IMR-90 (cell line): ENCODE data around the gene VWA7. TPM values are rescaled to one million over a fixed set of nuclear protein-coding genes. Genes with fewer than 3 reads are reported as not detected.
A peak's percentile ranks its signal among the peaks of the same experiment; 100 is the strongest.

ENCODE experiments used
- ATAC-seq: fragments of 200-7000 bp; cut with Tn5 transposase; 2 replicates; pipeline ENCODE4 v1.9.1; 2020; ENCODE audit warnings: low read depth, mild to moderate bottlenecking, moderate library complexity
- BruUV-seq: library from RNA; stranded (reverse); fragments of 400-500 nt; replicated peaks from 2 replicates; lab custom pipeline; 2021; lab: Mats Ljungman, UMichigan
- CTCF ChIA-PET: fragments of 300-600 bp; formaldehyde crosslinking; extraction: SDS; loops from one replicate; lab custom pipeline; 2021; ENCODE audit warnings: antibody characterized with exemption; lab: Yijun Ruan, JAX
- POLR2A ChIA-PET: fragments of 300-600 bp; sonication (Branson Sonifier 250); formaldehyde crosslinking; loops from one replicate; lab custom pipeline; 2022; ENCODE audit warnings: antibody characterized with exemption; ENCODE audit not compliant: unreplicated experiment; lab: Charles Lee
- DNase-seq: peaks from one replicate; pipeline ENCODE4 v3.0.0; 2013
- H2AFZ ChIP-seq: replicated peaks from 2 replicates; pipeline ENCODE3; 2013; ENCODE audit warnings: low read length, mild to moderate bottlenecking; ENCODE audit not compliant: poor library complexity
- H2AK5ac ChIP-seq: 2 replicates; pipeline ENCODE4 v1.6.1; 2013; ENCODE audit warnings: low read depth, low read length, inconsistent platforms
- H2AK9ac ChIP-seq: replicated peaks from 2 replicates; pipeline ENCODE3; 2013; ENCODE audit warnings: mild to moderate bottlenecking, low read depth, low read length, moderate library complexity; ENCODE audit not compliant: poor library complexity
- H2BK120ac ChIP-seq: 2 replicates; pipeline ENCODE4 v1.6.1; 2013; ENCODE audit warnings: low read depth, low read length, inconsistent platforms
- H2BK15ac ChIP-seq: 3 replicates; pipeline ENCODE4 v1.6.1; 2013; ENCODE audit warnings: low read depth, low read length, inconsistent platforms
- H2BK20ac ChIP-seq: 2 replicates; pipeline ENCODE4 v1.6.1; 2013; ENCODE audit warnings: low read depth, mild to moderate bottlenecking, inconsistent platforms, low read length, moderate library complexity
- H2BK5ac ChIP-seq: 2 replicates; pipeline ENCODE4 v1.6.1; 2013; ENCODE audit warnings: mild to moderate bottlenecking, low read depth, low read length, inconsistent platforms; ENCODE audit not compliant: poor library complexity, severe bottlenecking
- H3K14ac ChIP-seq: replicated peaks from 2 replicates; pipeline ENCODE4 v1.6.1; 2013; ENCODE audit warnings: low read depth, low read length, inconsistent platforms
- H3K18ac ChIP-seq: 2 replicates; pipeline ENCODE4 v1.6.1; 2013; ENCODE audit warnings: low read depth, low read length, control low read depth
- H3K23ac ChIP-seq: 2 replicates; pipeline ENCODE4 v1.6.1; 2013; ENCODE audit warnings: low read depth, low read length, inconsistent platforms
- H3K27ac ChIP-seq: 2 replicates; pipeline ENCODE4 v1.5.1; 2013; ENCODE audit warnings: mild to moderate bottlenecking, control low read depth, low read length; ENCODE audit not compliant: insufficient read depth
- H3K27me3 ChIP-seq: 2 replicates; pipeline ENCODE4 v1.6.1; 2013; ENCODE audit warnings: low read length; ENCODE audit not compliant: control insufficient read depth, insufficient read depth
- H3K36me3 ChIP-seq: 2 replicates; pipeline ENCODE4 v1.6.1; 2013; ENCODE audit warnings: low read length, mixed read lengths; ENCODE audit not compliant: control insufficient read depth, insufficient read depth
- H3K4ac ChIP-seq: 2 replicates; pipeline ENCODE4 v1.6.1; 2013; ENCODE audit warnings: low read depth, low read length, inconsistent platforms
- H3K4me1 ChIP-seq: 2 replicates; pipeline ENCODE4 v1.6.1; 2013; ENCODE audit warnings: low read length, mixed read lengths; ENCODE audit not compliant: control insufficient read depth, insufficient read depth
- H3K4me2 ChIP-seq: 2 replicates; pipeline ENCODE4 v1.6.1; 2013; ENCODE audit warnings: low read depth, mild to moderate bottlenecking, control low read depth, low read length, moderate library complexity
- H3K4me3 ChIP-seq: 2 replicates; pipeline ENCODE4 v1.5.1; 2013; ENCODE audit warnings: low read depth, mild to moderate bottlenecking, control low read depth, low read length, moderate library complexity; ENCODE audit not compliant: insufficient read depth
- H3K56ac ChIP-seq: 2 replicates; pipeline ENCODE4 v1.6.1; 2013; ENCODE audit warnings: low read length, inconsistent platforms; ENCODE audit not compliant: insufficient read depth; ENCODE audit errors: extremely low read depth
- H3K79me1 ChIP-seq, 2 experiments: 2 replicates each; pipeline ENCODE4 v1.6.1; 2013; ENCODE audit warnings: low read length in 2 of 2, inconsistent platforms in 1 of 2, low read depth in 1 of 2
- H3K9ac ChIP-seq: 2 replicates; pipeline ENCODE4 v1.6.1; 2013; ENCODE audit warnings: low read depth, low read length, control low read depth
- H3K9me1 ChIP-seq: 2 replicates; pipeline ENCODE4 v1.6.1; 2013; ENCODE audit warnings: low read length, inconsistent platforms; ENCODE audit not compliant: insufficient read depth
- H3K9me3 ChIP-seq: 2 replicates; pipeline ENCODE4 v1.6.1; 2013; ENCODE audit warnings: low read length; ENCODE audit not compliant: control insufficient read depth, insufficient read depth
- H4K20me1 ChIP-seq: 2 replicates; pipeline ENCODE4 v1.6.1; 2013; ENCODE audit warnings: low read length, inconsistent platforms; ENCODE audit not compliant: insufficient read depth
- H4K5ac ChIP-seq: 2 replicates; pipeline ENCODE4 v1.6.1; 2013; ENCODE audit warnings: mild to moderate bottlenecking, low read depth, low read length, control low read depth
- H4K8ac ChIP-seq, 2 experiments: 2 replicates each; pipeline ENCODE4 v1.6.1; 2013; ENCODE audit warnings: low read depth in 2 of 2, low read length in 2 of 2, control low read depth in 1 of 2, inconsistent platforms in 1 of 2
- H4K91ac ChIP-seq: 2 replicates; pipeline ENCODE4 v1.6.1; 2013; ENCODE audit warnings: low read depth, low read length, inconsistent platforms; ENCODE audit not compliant: insufficient read depth
- BHLHE40 ChIP-seq: fragments of 150-350 bp; IDR thresholded peaks from 2 replicates; pipeline ENCODE4 v1.6.1; 2016; ENCODE audit warnings: mild to moderate bottlenecking, low read depth, low read length
- CEBPB ChIP-seq: IDR thresholded peaks from 2 replicates; pipeline ENCODE4 v1.6.1; 2012; ENCODE audit warnings: low read depth, low read length, improper control_type of control experiment
- CHD1 ChIP-seq: IDR thresholded peaks from 2 replicates; pipeline ENCODE4 v1.6.1; 2012; ENCODE audit warnings: low read depth, low read length, improper control_type of control experiment
- CTCF ChIP-seq: conservative IDR thresholded peaks from 2 replicates; pipeline ENCODE4 v1.5.1; 2012; ENCODE audit warnings: mild to moderate bottlenecking, low read depth, low read length, improper control_type of control experiment
- ELK1 ChIP-seq: fragments of 150-350 bp; IDR thresholded peaks from 2 replicates; pipeline ENCODE4 v1.6.1; 2016; ENCODE audit warnings: low read depth, mild to moderate bottlenecking, low read length, moderate library complexity, borderline replicate concordance
- FOS ChIP-seq: fragments of 150-350 bp; IDR thresholded peaks from 2 replicates; pipeline ENCODE4 v1.6.1; 2016; ENCODE audit warnings: low read depth, low read length
- MAFK ChIP-seq: IDR thresholded peaks from 2 replicates; pipeline ENCODE4 v1.6.1; 2012; ENCODE audit warnings: low read depth, low read length, improper control_type of control experiment
- MAZ ChIP-seq: IDR thresholded peaks from 2 replicates; pipeline ENCODE4 v1.6.1; 2012; ENCODE audit warnings: low read depth, mild to moderate bottlenecking, low read length, improper control_type of control experiment, moderate library complexity, borderline replicate concordance
- MXI1 ChIP-seq: IDR thresholded peaks from 2 replicates; pipeline ENCODE4 v1.6.1; 2012; ENCODE audit warnings: low read depth, mild to moderate bottlenecking, low read length, moderate library complexity, borderline replicate concordance
- NFE2L2 ChIP-seq: fragments of 150-350 bp; IDR thresholded peaks from 2 replicates; pipeline ENCODE4 v1.6.1; 2016; ENCODE audit warnings: low read depth, mild to moderate bottlenecking, low read length
- POLR2A ChIP-seq: IDR thresholded peaks from 2 replicates; pipeline ENCODE4 v1.6.1; 2012; ENCODE audit warnings: mild to moderate bottlenecking, low read depth, low read length
- RAD21 ChIP-seq: IDR thresholded peaks from 2 replicates; pipeline ENCODE4 v1.6.1; 2012; ENCODE audit warnings: low read length, improper control_type of control experiment
- RCOR1 ChIP-seq: IDR thresholded peaks from 2 replicates; pipeline ENCODE4 v1.6.1; 2012; ENCODE audit warnings: mild to moderate bottlenecking, low read length, improper control_type of control experiment; ENCODE audit not compliant: insufficient replicate concordance
- RFX5 ChIP-seq: IDR thresholded peaks from 2 replicates; pipeline ENCODE4 v1.8.0; 2012; ENCODE audit warnings: low read depth, mild to moderate bottlenecking, low read length, moderate library complexity
- SMC3 ChIP-seq: fragments of 150-350 bp; IDR thresholded peaks from 2 replicates; pipeline ENCODE4 v1.6.1; 2016; ENCODE audit warnings: low read depth, mild to moderate bottlenecking, antibody characterized with exemption, low read length, moderate library complexity
- USF2 ChIP-seq: fragments of 150-350 bp; IDR thresholded peaks from 2 replicates; pipeline ENCODE4 v1.6.1; 2017; ENCODE audit warnings: mild to moderate bottlenecking, antibody characterized with exemption, low read length, low read depth
- WGBS, 2 experiments: methylation state at CpG; one replicate each; pipeline versions ENCODE4 v1.1.5 to v1.1.7; 2013; ENCODE audit warnings: missing lambda C conversion rate in 2 of 2; ENCODE audit not compliant: insufficient read length in 1 of 2; ENCODE audit errors: extremely low coverage in 2 of 2; 5-methylcytosine and 5-hydroxymethylcytosine counted together
- dilution Hi-C: fragments of 300-500 bp; cut with HindIII; formaldehyde crosslinking; loops from one replicate; pipeline ENCODE4 v1.14.3; 2018; ENCODE audit warnings: low sequenced_read_pairs; ENCODE audit not compliant: unreplicated experiment
- in situ Hi-C: fragments of 300-500 bp; cut with MboI; formaldehyde crosslinking; loops from 3 replicates; pipeline ENCODE4 v1.14.3; 2019; ENCODE audit warnings: low sequenced_read_pairs, inconsistent platforms, mixed read lengths
- intact Hi-C: fragments of 100-400 bp; cut with micrococcal nuclease; formaldehyde crosslinking; loops from 2 replicates; pipeline ENCODE4 v1.10.0; 2022
- polyA plus RNA-seq, 3 experiments: library from polyadenylated mRNA; depleted of rRNA; stranded (reverse); fragments of >200 nt; gene quantifications; 2 replicates each; pipeline ENCODE4 v1.2.3, GENCODE V29; 2012; ENCODE audit warnings: low replicate concordance in 1 of 3
- total RNA-seq: library from RNA; depleted of rRNA; stranded (reverse); fragments of >200 nt; gene quantifications from 2 replicates; pipeline ENCODE4 v1.2.3, GENCODE V29; 2012

Gene VWA7
- total and polyA plus RNA-seq, 2 of the 4 experiments (the other 2 are of a cell fraction): under 0.01 to 1.4 TPM

- H3K9me3 ChIP-seq: no peaks in the 10 kb centered on the region
- no peak overlapping the region for H2BK15ac ChIP-seq
- dilution Hi-C loops: no loop called here
- POLR2A ChIA-PET: interaction anchor here (0.6 to 1.0 kb wide), 3 partner anchors 26 to 97 kb away, joined by 3 to 11 read pairs (median 3); partner anchors contain the start of gene HSPA1B
- H3K4me2 ChIP-seq: no peak overlapping the region; the same call in 1 of the 2 replicates
- intact Hi-C loops: loop anchor here (2.0 kb wide), 1 partner anchor 28 kb away; the partner anchor contains the start of gene ABHD16A
- in situ Hi-C loops: no loop called here
- H4K20me1 ChIP-seq: peaks cover 38% of the 10 kb centered on the region
- H3K4ac ChIP-seq: 0 out of 2 replicates have a peak overlapping the region, but pooled peaks have one; percentile 17
- no peak overlapping the region for H2AFZ ChIP-seq
- H3K14ac ChIP-seq: no peak overlapping the region
- peaks cover 50% of the 10 kb centered on the region for H3K36me3 ChIP-seq
- H2BK20ac ChIP-seq: no peak overlapping the region
- H3K23ac ChIP-seq: 0 out of 2 replicates have a peak overlapping the region, but pooled peaks have one; percentile 31
- H3K79me1 ChIP-seq: peaks cover 0 to 60% of the 10 kb centered on the region in 2 experiments; a peak in 3 of 4 replicates
- no peak for ATAC-seq
- no peak overlapping the region for H4K91ac ChIP-seq
- CTCF ChIA-PET: interaction anchor here (0.9 kb wide), 1 partner anchor 19 kb away, joined by 3 read pairs; no protein-coding TSS in a partner anchor
- no peak overlapping the region for H2BK120ac ChIP-seq
- 89% methylated on average over 3 of the region's 11 CpGs; no CpG with 5 or more reads in 1 of the 2 experiments for WGBS, 2 experiments
- TF ChIP-seq CHD1 (no peak), RCOR1 (no peak), MXI1 (no peak), FOS (no peak), CEBPB (no peak), SMC3 (no peak), RFX5 (no peak), POLR2A (no peak), NFE2L2 (no peak), RAD21 (no peak), USF2 (no peak), MAZ (no peak), CTCF (no peak), BHLHE40 (no peak), MAFK (no peak), ELK1 (no peak)
- no peak overlapping the region for H4K8ac ChIP-seq
- 0 out of 2 replicates have a peak overlapping the region, but pooled peaks have one; percentile 0 for H3K9ac ChIP-seq
- no peak overlapping the region for H4K5ac ChIP-seq
- H3K56ac ChIP-seq: no peak overlapping the region
- peaks cover 7% of the 10 kb centered on the region for H3K4me1 ChIP-seq
- no peak overlapping the region for H2BK5ac ChIP-seq
- peaks cover 5% of the 10 kb centered on the region for H3K9me1 ChIP-seq
- H2AK9ac ChIP-seq: peak overlapping the region; percentile 81
- BruUV-seq: no TSS peak
- H3K27ac ChIP-seq: no peak overlapping the region
- no peaks in the 10 kb centered on the region for H3K27me3 ChIP-seq
- H3K4me3 ChIP-seq: no peak overlapping the region
- H2AK5ac ChIP-seq: peak overlapping the region; percentile 34; the same call in 1 of the 2 replicates
- H3K18ac ChIP-seq: no peak overlapping the region
- no peak for DNase-seq
These were observed 46.5 kb downstream of the VWA7 start for GRCh38 chr6:31730631-31731086.
